K562 (cell line): ENCODE measurements around the gene KLF17.

Experiments
- NFATC3 ChIP-seq: fragments of 450-650 bp; IDR thresholded peaks from 2 replicates; pipeline ENCODE4 v1.6.1; 2017; ENCODE audit warnings: mild to moderate bottlenecking
- PHF20 ChIP-seq: fragments of 450-650 bp; IDR thresholded peaks from 2 replicates; pipeline ENCODE4 v1.6.1; 2018; ENCODE audit not compliant: partially characterized antibody
- TBL1XR1 ChIP-seq, 2 experiments: IDR thresholded peaks; 2 replicates each; pipeline ENCODE4 v1.6.1; 2012; ENCODE audit warnings: improper control_type of control experiment in 2 of 2, low read length in 2 of 2, mild to moderate bottlenecking in 1 of 2

DNA sequence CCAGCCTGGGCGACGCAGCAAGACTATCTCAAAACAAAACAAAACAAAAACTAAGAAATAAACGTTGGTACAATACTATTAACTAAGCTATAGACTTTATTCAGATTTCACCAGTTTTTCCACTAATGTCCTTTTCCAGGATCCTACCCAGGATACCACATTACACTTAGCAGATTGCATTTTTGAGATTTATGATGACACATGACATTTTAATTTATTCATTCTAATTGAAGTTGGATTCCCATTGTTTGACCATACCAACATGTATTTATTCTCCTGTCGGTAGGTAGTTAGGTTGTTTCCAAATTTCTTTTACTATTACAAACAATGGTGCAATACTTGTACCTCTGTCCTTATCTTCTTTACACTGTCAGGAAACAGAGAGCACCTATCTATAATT, 6.8 kb upstream of the KLF17 start:
- TF ChIP-seq NFATC3 (no peak), TBL1XR1 (IDR thresholded peaks at IDR 0.05; ENCODE audit: low read length in 2 of 2) (no peak), PHF20 (no peak)
